GM12865 (cell line): Measurements from ENCODE around the gene MPV17.

Source experiments
- DNase-seq: peaks from one replicate; pipeline ENCODE4 v3.0.0; 2010; ENCODE audit warnings: low read depth
- H3K4me3 ChIP-seq: 2 replicates; pipeline ENCODE4 v1.5.1; 2011; ENCODE audit warnings: mild to moderate bottlenecking, low read depth, low read length, control low read depth
- CTCF ChIP-seq: IDR thresholded peaks from 2 replicates; pipeline ENCODE4 v1.5.1; 2011; ENCODE audit warnings: low read length, control low read depth, low read depth, inconsistent platforms; ENCODE audit not compliant: insufficient read depth; ENCODE audit errors: missing control alignments

MPV17 gene

GRCh38 chr2:27298391-27299080 lies 24.4 kb downstream of the MPV17 start:
- DNase-seq, result no peak
- TF ChIP-seq CTCF, result no peak
- H3K4me3 ChIP-seq, result no peak overlapping the region

- TF ChIP-seq CTCF, result no peak
- H3K4me3 ChIP-seq, result no peak overlapping the region
- DNase-seq, result no peak
Measured at GRCh38 chr2:27297195-27297594, 25.7 kb downstream of the MPV17 start.

- H3K4me3 ChIP-seq, result no peak overlapping the region
- DNase-seq, result no peak
- TF ChIP-seq CTCF, result no peak
Measured at GRCh38 chr2:27296481-27296880, 26.4 kb downstream of the MPV17 start.

- DNase-seq, result no peak
- no peak overlapping the region for H3K4me3 ChIP-seq
- no peak for TF ChIP-seq CTCF
Measured at GRCh38 chr2:27294928-27295327, 28.0 kb downstream of the MPV17 start.

DNA sequence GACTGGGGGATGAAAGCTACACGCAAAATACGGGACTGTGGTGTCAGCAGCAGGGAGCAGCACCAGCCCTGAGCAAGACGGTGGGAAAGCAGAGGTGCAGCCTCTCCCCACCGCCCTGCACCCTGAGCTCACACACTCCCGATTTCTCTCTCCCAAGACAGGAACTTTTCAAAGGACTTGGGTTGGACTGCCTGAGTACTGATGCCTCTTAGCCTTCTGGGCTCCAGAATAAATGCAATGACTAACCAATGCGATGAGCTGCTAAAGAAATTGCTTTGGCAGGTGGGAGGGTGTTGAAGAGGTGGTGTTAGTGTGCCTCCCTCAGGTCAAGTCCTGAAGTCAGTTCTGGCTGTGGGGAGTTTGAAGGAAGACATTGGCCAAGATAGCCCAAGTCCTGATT lies 31.0 kb downstream of the MPV17 start:
- no peak overlapping the region for H3K4me3 ChIP-seq
- no peak for TF ChIP-seq CTCF
- DNase-seq, result no peak

DNA sequence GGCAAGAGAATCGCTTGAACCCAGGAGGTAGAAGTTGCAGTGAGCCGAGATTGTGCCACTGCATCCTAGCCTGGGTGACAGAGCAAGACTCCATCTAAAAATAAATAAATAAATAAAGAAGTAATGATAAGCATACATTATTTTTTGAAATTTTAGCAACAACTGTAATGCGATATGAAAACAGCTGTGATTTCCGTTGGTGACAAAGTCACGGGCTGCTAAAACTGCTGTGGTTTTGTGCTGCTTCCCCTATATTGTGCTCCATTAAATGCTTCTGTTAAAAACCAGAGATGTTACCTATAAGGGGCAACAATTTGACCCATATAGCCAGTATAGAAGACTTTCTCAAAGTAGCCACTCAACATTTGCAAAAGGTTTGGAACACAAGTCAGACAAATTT lies 32.3 kb downstream of the MPV17 start:
- H3K4me3 ChIP-seq, result no peak overlapping the region
- no peak for DNase-seq
- no peak for TF ChIP-seq CTCF

DNA sequence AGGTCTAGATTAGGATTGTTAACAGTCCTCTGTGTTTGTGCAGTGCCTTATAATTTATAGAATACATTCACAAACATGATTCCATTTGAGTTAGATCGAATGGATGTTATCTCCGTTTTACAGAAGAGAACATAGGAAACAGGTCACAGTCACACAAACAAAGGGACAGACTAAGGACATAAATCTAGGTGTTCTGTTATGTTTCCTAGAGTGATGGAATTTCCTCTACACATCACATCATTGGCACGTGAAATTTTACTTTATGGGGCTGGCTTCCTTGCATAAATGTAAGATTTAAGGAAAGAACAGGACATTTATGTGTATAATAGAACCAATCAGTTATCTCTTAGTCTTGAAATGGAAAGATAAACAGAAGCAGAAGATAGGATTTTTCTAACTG lies 34.3 kb downstream of the MPV17 start:
- no peak for TF ChIP-seq CTCF
- no peak overlapping the region for H3K4me3 ChIP-seq
- DNase-seq, result no peak
